ENCODE measurements around the gene TEKT4.
"Not testable (repeated sequence)": the region's sequence is repeated elsewhere in the genome, so short reads cannot be mapped to it uniquely, and the experiment has no call there.

TEKT4 gene
- total RNA-seq, result 0 to 1.4 (median 0) reads per million in 17 experiments

- no peak for DNase-seq
Observed at GRCh38 chr2:94871226-94872087, at the start of gene TEKT4. TSS of gene TEKT4 (plus strand) at chr2:94871430. CDS start at chr2:94871580, 150 bp downstream.

GRCh38 chr2:94839224-94839623 lies 32.0 kb upstream of the TEKT4 start:
- not testable (repeated sequence) for DNase-seq

- DNase-seq, result not testable (repeated sequence)
Observed at GRCh38 chr2:94856856-94857255, 14.4 kb upstream of the TEKT4 start.

- DNase-seq, result not testable (repeated sequence)
Observed at GRCh38 chr2:94857367-94858162, 13.7 kb upstream of the TEKT4 start.

- DNase-seq, result not testable (repeated sequence)
Observed at GRCh38 chr2:94858163-94858888, 12.9 kb upstream of the TEKT4 start.

- no peak for DNase-seq
Observed at GRCh38 chr2:94861308-94862152, 9.7 kb upstream of the TEKT4 start.

- DNase-seq, result not testable (repeated sequence)
Observed at GRCh38 chr2:94862903-94863302, 8.3 kb upstream of the TEKT4 start.

GRCh38 chr2:94869131-94869530 lies 2.1 kb upstream of the TEKT4 start:
- DNase-seq, result no peak

- DNase-seq, result no peak
Observed at GRCh38 chr2:94869552-94870439, 1.4 kb upstream of the TEKT4 start.

GRCh38 chr2:94870440-94871225 lies 597 bp upstream of the TEKT4 start:
- DNase-seq, result peak; percentile 10 to 50 (median 14)

- no peak for DNase-seq
Observed at GRCh38 chr2:94872088-94872618, 923 bp downstream of the TEKT4 start.

- no peak for DNase-seq
Observed at GRCh38 chr2:94872676-94873361, 1.6 kb downstream of the TEKT4 start.

GRCh38 chr2:94873362-94874276 lies 2.4 kb downstream of the TEKT4 start:
- no peak for DNase-seq

- DNase-seq, result peak; percentile 56 to 77 (median 71)
Observed at GRCh38 chr2:94874277-94874997, 3.2 kb downstream of the TEKT4 start.

- DNase-seq, result no peak
Observed at GRCh38 chr2:94875064-94875819, 4.0 kb downstream of the TEKT4 start.

GRCh38 chr2:94875820-94876522 lies 4.7 kb downstream of the TEKT4 start:
- DNase-seq, result no peak

Measured in suppressor macrophage (primary cell).